HCT116 (cell line): ENCODE measurements around the gene SAG. TPM values are rescaled to one million over a fixed set of nuclear protein-coding genes. Genes with fewer than 3 reads are reported as not detected.

Source experiments
- ATAC-seq: fragments of 200-7000 bp; cut with Tn5 transposase; 2 replicates; pipeline ENCODE4 v1.9.1; 2020; ENCODE audit warnings: mild to moderate bottlenecking, moderate library complexity
- BruUV-seq: library from RNA; stranded (reverse); fragments of 400-500 nt; replicated peaks from 2 replicates; lab custom pipeline; 2021; lab: Mats Ljungman, UMichigan
- CTCF ChIA-PET: fragments of 300-600 bp; sonication (Branson Sonifier 250); formaldehyde crosslinking; loops from one replicate; lab custom pipeline; 2021; ENCODE audit warnings: antibody characterized with exemption; lab: Charles Lee
- POLR2A ChIA-PET: fragments of 300-600, 350-600 bp; sonication (Branson Sonifier 250); formaldehyde crosslinking; loops from one replicate; lab custom pipeline; 2021; ENCODE audit warnings: antibody characterized with exemption; lab: Charles Lee
- RAD21 ChIA-PET, 2 experiments: fragments of 300-600 bp; sonication (Branson Sonifier 250); formaldehyde crosslinking; loops; one replicate each; lab custom pipeline; 2023; ENCODE audit warnings: low total read pairs in 2 of 2; ENCODE audit not compliant: uncharacterized antibody in 2 of 2, unreplicated experiment in 2 of 2, low non-redundant PET in 1 of 2; lab: Charles Lee
- DNase-seq: peaks from one replicate; pipeline ENCODE4 v3.0.0-alpha.2; 2010; ENCODE audit warnings: low read depth, low spot score
- H2AFZ ChIP-seq: fragments of 200-600 bp; shearing (Covaris generic), sonication (generic); 2 replicates; pipeline ENCODE4 v1.6.1; 2017; ENCODE audit warnings: low read depth, mixed run types, mixed read lengths, antibody characterized with exemption, low read length; ENCODE audit not compliant: poor library complexity, severe bottlenecking
- H3K27ac ChIP-seq: 2 replicates; pipeline ENCODE4 v1.5.1; 2012; ENCODE audit warnings: low read depth, low read length
- H3K27me3 ChIP-seq: fragments of 200-600 bp; sonication (generic); 2 replicates; pipeline ENCODE4 v1.6.1; 2016; ENCODE audit warnings: mixed run types, low read length, mixed read lengths; ENCODE audit not compliant: insufficient read depth
- H3K36me3 ChIP-seq, 2 experiments: fragments of 200-500 bp in 1 of 2; fragments of 200-600 bp in 1 of 2; sonication (Bioruptor generic) in 1 of 2; sonication (generic) in 1 of 2; 2 replicates each; pipeline versions ENCODE4 v1.5.1 to v1.6.1; 2014 to 2016; ENCODE audit warnings: low read length in 2 of 2, inconsistent platforms in 1 of 2, mixed read lengths in 1 of 2, mixed run types in 1 of 2; ENCODE audit not compliant: insufficient read depth in 2 of 2, control insufficient read depth in 1 of 2
- H3K4me1 ChIP-seq, 2 experiments: fragments of 200-600 bp in 1 of 2; sonication (generic) in 1 of 2; 2 replicates each; pipeline versions ENCODE4 v1.5.1 to v1.6.1; 2012 to 2017; ENCODE audit warnings: low read length in 2 of 2, inconsistent platforms in 1 of 2, mild to moderate bottlenecking in 1 of 2, mixed read lengths in 1 of 2, mixed run types in 1 of 2, moderate library complexity in 1 of 2; ENCODE audit not compliant: insufficient read depth in 2 of 2, control insufficient read depth in 1 of 2
- H3K4me2 ChIP-seq: fragments of 200-600 bp; sonication (generic); 2 replicates; pipeline ENCODE4 v1.6.1; 2017; ENCODE audit warnings: mixed run types, low read length, mixed read lengths
- H3K4me3 ChIP-seq, 2 experiments: fragments of 200-600 bp in 1 of 2; sonication (generic) in 1 of 2; replicated peaks in 1 of 2; 2 replicates each; pipeline ENCODE4 v1.5.1; 2011 to 2016; ENCODE audit warnings: low read length in 2 of 2, control low read depth in 1 of 2, low read depth in 1 of 2, mild to moderate bottlenecking in 1 of 2, mixed read lengths in 1 of 2, mixed run types in 1 of 2
- H3K79me2 ChIP-seq: fragments of 200-600 bp; sonication (generic); 2 replicates; pipeline ENCODE4 v1.6.1; 2017; ENCODE audit warnings: mild to moderate bottlenecking, mixed run types, low read length, moderate library complexity, mixed read lengths; ENCODE audit not compliant: insufficient read depth
- H3K9ac ChIP-seq: fragments of 200-600 bp; sonication (generic); 2 replicates; pipeline ENCODE4 v1.6.1; 2016; ENCODE audit warnings: low read length, mixed read lengths
- H3K9me2 ChIP-seq: fragments of 200-600 bp; sonication (generic), shearing (Covaris generic); 2 replicates; pipeline ENCODE4 v1.6.1; 2017; ENCODE audit warnings: mixed run types, mild to moderate bottlenecking, moderate library complexity; ENCODE audit not compliant: insufficient read depth
- H3K9me3 ChIP-seq, 2 experiments: fragments of 200-500 bp in 1 of 2; fragments of 200-600 bp in 1 of 2; sonication (Bioruptor generic) in 1 of 2; sonication (generic) in 1 of 2; 2 replicates each; pipeline ENCODE4 v1.6.1; 2014 to 2017; ENCODE audit warnings: low read length in 2 of 2, mixed read lengths in 2 of 2, inconsistent platforms in 1 of 2, low read depth in 1 of 2, mild to moderate bottlenecking in 1 of 2, mixed run types in 1 of 2, moderate library complexity in 1 of 2; ENCODE audit not compliant: control insufficient read depth in 1 of 2, insufficient read depth in 1 of 2
- H4K20me1 ChIP-seq: fragments of 200-600 bp; sonication (generic), shearing (Covaris generic); 2 replicates; pipeline ENCODE4 v1.6.1; 2017; ENCODE audit warnings: mixed run types, mild to moderate bottlenecking, moderate library complexity; ENCODE audit not compliant: insufficient read depth
- CBX3 ChIP-seq: IDR thresholded peaks from 2 replicates; pipeline ENCODE4 v1.6.1; 2012; ENCODE audit warnings: low read depth
- CEBPB ChIP-seq: IDR thresholded peaks from 2 replicates; pipeline ENCODE4 v1.6.1; 2012; ENCODE audit warnings: low read depth
- CTCF ChIP-seq, 3 experiments: fragments of 200-600 bp in 1 of 3; sonication (generic) in 1 of 3; IDR thresholded peaks in 2 of 3; conservative IDR thresholded peaks in 1 of 3; 2 replicates each; pipeline ENCODE4 v1.5.1; 2012 to 2017; ENCODE audit warnings: low read depth in 2 of 3, low read length in 2 of 3, antibody characterized with exemption in 1 of 3, borderline replicate concordance in 1 of 3, control low read depth in 1 of 3, mild to moderate bottlenecking in 1 of 3, mixed read lengths in 1 of 3, mixed run types in 1 of 3, moderate library complexity in 1 of 3; ENCODE audit not compliant: insufficient read depth in 1 of 3
- EGR1 ChIP-seq: IDR thresholded peaks from 2 replicates; pipeline ENCODE4 v1.6.1; 2012; ENCODE audit warnings: low read depth
- EZH2 ChIP-seq: fragments of 200-600 bp; sonication (generic); IDR thresholded peaks from 2 replicates; pipeline ENCODE4 v1.6.1; 2017; ENCODE audit warnings: antibody characterized with exemption, mixed run types
- EZH2phosphoT487 ChIP-seq: fragments of 200-600 bp; IDR thresholded peaks from 2 replicates; pipeline ENCODE4 v1.6.1; 2018; ENCODE audit warnings: antibody characterized with exemption, borderline replicate concordance
- JUND ChIP-seq: IDR thresholded peaks from 2 replicates; pipeline ENCODE4 v1.6.1; 2012
- MAX ChIP-seq: IDR thresholded peaks from 2 replicates; pipeline ENCODE4 v1.6.1; 2012
- POLR2A ChIP-seq: IDR thresholded peaks from 2 replicates; pipeline ENCODE4 v1.7.0; 2011; ENCODE audit warnings: borderline replicate concordance; ENCODE audit not compliant: insufficient read depth, insufficient read length; ENCODE audit errors: extremely low read depth
- POLR2AphosphoS5 ChIP-seq: IDR thresholded peaks from 2 replicates; pipeline ENCODE4 v1.6.1; 2011; ENCODE audit warnings: mild to moderate bottlenecking, low read depth, low read length, moderate library complexity
- RAD21 ChIP-seq: IDR thresholded peaks from 2 replicates; pipeline ENCODE4 v1.6.1; 2012; ENCODE audit warnings: low read depth, mild to moderate bottlenecking
- REST ChIP-seq: IDR thresholded peaks from 2 replicates; pipeline ENCODE4 v1.6.1; 2012; ENCODE audit warnings: low read depth
- SIN3A ChIP-seq: IDR thresholded peaks from 2 replicates; pipeline ENCODE4 v1.6.1; 2012; ENCODE audit warnings: low read depth
- SP1 ChIP-seq: IDR thresholded peaks from 2 replicates; pipeline ENCODE4 v1.6.1; 2012; ENCODE audit warnings: low read depth
- SRF ChIP-seq: IDR thresholded peaks from 2 replicates; pipeline ENCODE4 v1.6.1; 2012; ENCODE audit warnings: low read depth
- TCF7L2 ChIP-seq: IDR thresholded peaks from 2 replicates; pipeline ENCODE4 v1.7.0; 2011; ENCODE audit warnings: borderline replicate concordance, inconsistent platforms; ENCODE audit not compliant: insufficient read depth, insufficient read length; ENCODE audit errors: extremely low read depth
- YY1 ChIP-seq: IDR thresholded peaks from 2 replicates; pipeline ENCODE4 v1.6.1; 2011; ENCODE audit warnings: low read length, low read depth, moderate library complexity, mild to moderate bottlenecking; ENCODE audit not compliant: insufficient replicate concordance; ENCODE audit errors: extremely low read depth
- ZBTB33 ChIP-seq: IDR thresholded peaks from 2 replicates; pipeline ENCODE4 v1.6.1; 2011; ENCODE audit warnings: mild to moderate bottlenecking, low read length, moderate library complexity; ENCODE audit not compliant: insufficient replicate concordance; ENCODE audit errors: extremely low read depth
- ZFX ChIP-seq: fragments of 450-650 bp; IDR thresholded peaks from 2 replicates; pipeline ENCODE4 v1.6.1; 2017
- ZNF274 ChIP-seq: fragments of 200-500 bp; sonication (Bioruptor generic); IDR thresholded peaks from 2 replicates; pipeline ENCODE4 v1.6.1; 2014; ENCODE audit warnings: mild to moderate bottlenecking, low read depth, low read length, inconsistent platforms
- intact Hi-C: fragments of 100-400 bp; cut with micrococcal nuclease; formaldehyde crosslinking; loops from 2 replicates; pipeline ENCODE4 v1.10.0; 2022
- total RNA-seq: library from RNA; stranded (reverse); gene quantifications from one replicate; pipeline ENCODE4 v1.2.1, GENCODE V29; 2021; ENCODE audit not compliant: unreplicated experiment

Gene SAG
- total RNA-seq, 1 experiment from 2014 or later, result not detected

DNA sequence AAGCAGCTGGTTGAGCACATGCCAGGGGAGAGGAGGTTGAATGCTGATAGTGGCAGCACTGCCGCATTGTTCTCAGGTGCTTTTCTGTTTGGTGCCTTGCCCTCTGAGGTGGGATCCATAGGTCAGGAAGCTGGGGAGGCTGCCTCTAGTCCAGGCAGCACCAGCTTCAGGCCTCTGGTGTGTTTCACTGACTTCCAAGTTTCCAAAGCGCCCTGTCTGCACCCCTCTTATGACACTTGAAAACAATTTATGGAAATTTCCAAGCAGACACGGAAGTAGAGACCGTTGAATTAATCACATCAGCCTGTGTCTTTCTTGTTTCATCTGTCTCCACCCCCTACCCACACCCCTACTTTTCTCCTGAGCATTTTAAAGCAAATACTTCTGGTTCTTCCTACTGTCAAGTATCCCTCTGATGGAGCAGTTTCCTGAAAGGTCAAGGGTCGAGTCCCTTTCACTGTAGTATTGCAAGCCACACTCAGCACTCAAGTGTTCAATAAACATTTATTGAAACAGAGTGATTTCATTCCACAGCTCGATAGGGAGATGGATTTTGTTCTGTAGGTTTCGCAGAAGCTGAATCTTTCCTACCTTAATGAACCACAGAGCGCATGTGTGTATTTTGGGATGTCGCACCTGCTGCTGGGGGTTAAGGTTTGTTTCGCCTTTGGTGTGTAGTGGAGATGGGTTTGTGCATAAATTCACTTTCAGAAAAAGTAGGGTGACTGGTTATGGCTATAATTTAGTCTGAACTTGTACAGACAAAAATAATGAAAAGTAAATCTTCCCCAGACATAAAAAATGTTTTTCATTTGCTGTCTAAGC, 68.1 kb downstream of the SAG start:
- Histone ChIP-seq H3K9me3 (no peaks in the 10 kb centered on the region), H3K79me2 (peaks cover 63% of the 10 kb centered on the region), H4K20me1 (0 out of 2 replicates have a peak, but pooled peaks cover 3% of the 10 kb centered on the region), H3K27me3 (no peaks in the 10 kb centered on the region), H3K36me3 (peaks cover 5 to 18% of the 10 kb centered on the region in 2 experiments; a peak in 2 of 4 replicates), H3K4me1 (no peaks in the 10 kb centered on the region), H3K4me2 (no peak overlapping the region), H3K9me2 (no peaks in the 10 kb centered on the region), H3K27ac (no peak overlapping the region), H2AFZ (no peak overlapping the region), H3K9ac (no peak overlapping the region), H3K4me3 (no peak overlapping the region)
- TF ChIP-seq CBX3, result no peak
- no peak for TF ChIP-seq YY1
- TF ChIP-seq RAD21, result no peak
- TF ChIP-seq JUND, result no peak
- TF ChIP-seq SRF, result no peak
- TF ChIP-seq EGR1, result no peak
- no peak for TF ChIP-seq ZNF274
- TF ChIP-seq REST, result no peak
- no peak for TF ChIP-seq TCF7L2
- no peak for TF ChIP-seq SP1
- no peak for TF ChIP-seq MAX
- no peak for TF ChIP-seq POLR2A
- TF ChIP-seq EZH2phosphoT487, result no peak
- TF ChIP-seq EZH2, result no peak
- no peak for TF ChIP-seq SIN3A
- no peak for TF ChIP-seq CEBPB
- TF ChIP-seq ZFX, result no peak
- no peak for TF ChIP-seq ZBTB33
- no peak for TF ChIP-seq POLR2AphosphoS5
- no peak for TF ChIP-seq CTCF (IDR thresholded peaks at IDR 0.05 in 2 of 3, conservative IDR thresholded peaks at IDR 0.05 in 1 of 3; ENCODE audit: borderline replicate concordance in 1 of 3, insufficient read depth in 1 of 3, low read depth in 2 of 3, low read length in 2 of 3)
- ChIA-PET POLR2A (no interaction called here), CTCF (no interaction called here), RAD21 (no interaction called here)
- intact Hi-C loops, result no loop called here
- BruUV-seq, result no TSS peak
- DNase-seq (no peak), ATAC-seq (no peak)
